KMS-11 (cell line): ENCODE measurements around the gene ETV3.

Source experiments
- H2AFZ ChIP-seq: fragments of 200-600 bp; sonication (generic); 2 replicates; pipeline ENCODE4 v1.6.1; 2016; ENCODE audit warnings: antibody characterized with exemption, mixed run types, low read depth
- H3K27ac ChIP-seq: fragments of 200-600 bp; sonication (generic); 2 replicates; pipeline ENCODE4 v1.6.1; 2016; ENCODE audit warnings: mild to moderate bottlenecking, mixed run types
- H3K27me3 ChIP-seq: fragments of 200-600 bp; sonication (generic); 2 replicates; pipeline ENCODE4 v1.6.1; 2017; ENCODE audit warnings: mild to moderate bottlenecking, low read depth, mixed run types, moderate library complexity; ENCODE audit not compliant: insufficient read depth
- H3K36me3 ChIP-seq: fragments of 200-600 bp; sonication (generic); 2 replicates; pipeline ENCODE4 v1.6.1; 2017; ENCODE audit warnings: mild to moderate bottlenecking, mixed run types; ENCODE audit not compliant: insufficient read depth
- H3K4me1 ChIP-seq: fragments of 200-600 bp; sonication (generic); 2 replicates; pipeline ENCODE4 v1.6.1; 2016; ENCODE audit warnings: mild to moderate bottlenecking, low read depth, mixed run types; ENCODE audit not compliant: poor library complexity, severe bottlenecking
- H3K4me2 ChIP-seq: fragments of 200-600 bp; sonication (generic); 2 replicates; pipeline ENCODE4 v1.7.0; 2016; ENCODE audit warnings: mild to moderate bottlenecking, mixed run types
- H3K4me3 ChIP-seq: fragments of 200-600 bp; sonication (generic); IDR thresholded peaks from 2 replicates; pipeline ENCODE4 v1.6.1; 2017; ENCODE audit warnings: low read depth, low read length, mixed read lengths; ENCODE audit not compliant: insufficient read depth
- H3K79me2 ChIP-seq: fragments of 200-600 bp; sonication (generic); 2 replicates; pipeline ENCODE4 v1.6.1; 2016; ENCODE audit warnings: low read depth, mixed run types; ENCODE audit not compliant: insufficient read depth
- H3K9ac ChIP-seq: fragments of 200-600 bp; sonication (generic); 2 replicates; pipeline ENCODE4 v1.6.1; 2016; ENCODE audit warnings: mild to moderate bottlenecking, mixed run types
- H4K20me1 ChIP-seq: fragments of 200-600 bp; sonication (generic); 2 replicates; pipeline ENCODE4 v1.6.1; 2016; ENCODE audit warnings: mild to moderate bottlenecking, mixed run types; ENCODE audit not compliant: insufficient read depth
- TF ChIP-seq, protein P1 (sequence below): fragments of 200-600 bp; sonication (generic); conservative IDR thresholded peaks from 2 replicates; pipeline ENCODE4 v1.6.1; 2017; ENCODE audit warnings: low read depth, mild to moderate bottlenecking, antibody characterized with exemption, low read length, moderate library complexity, mixed read lengths

ETV3 gene

DNA sequence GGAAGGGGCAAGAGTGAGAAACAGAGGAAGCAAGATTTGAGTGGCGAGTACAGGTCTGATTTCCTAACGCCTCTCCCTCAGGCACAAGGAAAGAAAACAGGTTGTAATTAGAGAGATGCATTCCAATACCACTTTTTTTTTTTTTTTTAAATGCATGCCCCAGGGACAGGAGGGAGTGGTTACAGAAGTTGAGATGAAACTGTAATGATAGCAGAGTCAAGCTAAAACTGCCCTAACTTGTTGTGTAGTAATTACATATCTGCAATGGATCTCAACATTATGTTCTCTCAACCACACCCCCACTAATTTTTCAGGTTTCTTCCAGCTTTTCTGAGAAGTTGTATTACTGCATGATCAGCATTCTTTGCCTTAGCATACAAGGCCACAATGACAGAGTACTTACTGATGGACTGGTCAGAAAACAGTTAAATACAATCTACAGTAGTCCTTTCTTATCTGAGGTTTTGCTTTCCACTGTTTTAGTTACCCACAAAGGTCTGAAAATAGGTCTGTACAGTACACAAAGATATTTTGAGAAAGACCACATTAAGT lies 5.5 kb downstream of the ETV3 start:
- Histone ChIP-seq H3K4me1 (peaks cover 94% of the 10 kb centered on the region), H3K27me3 (no peaks in the 10 kb centered on the region), H3K4me2 (peak overlapping the region; percentile 92), H3K4me3 (no peak overlapping the region), H3K27ac (peak overlapping the region; percentile 51), H3K9ac (peak overlapping the region; percentile 1; the same call in 1 of the 2 replicates), H4K20me1 (no peaks in the 10 kb centered on the region), H3K36me3 (peaks cover 29% of the 10 kb centered on the region; the same call in 1 of the 2 replicates), H3K79me2 (peaks cover 58% of the 10 kb centered on the region), H2AFZ (no peak overlapping the region)
- TF ChIP-seq, protein P1, sequence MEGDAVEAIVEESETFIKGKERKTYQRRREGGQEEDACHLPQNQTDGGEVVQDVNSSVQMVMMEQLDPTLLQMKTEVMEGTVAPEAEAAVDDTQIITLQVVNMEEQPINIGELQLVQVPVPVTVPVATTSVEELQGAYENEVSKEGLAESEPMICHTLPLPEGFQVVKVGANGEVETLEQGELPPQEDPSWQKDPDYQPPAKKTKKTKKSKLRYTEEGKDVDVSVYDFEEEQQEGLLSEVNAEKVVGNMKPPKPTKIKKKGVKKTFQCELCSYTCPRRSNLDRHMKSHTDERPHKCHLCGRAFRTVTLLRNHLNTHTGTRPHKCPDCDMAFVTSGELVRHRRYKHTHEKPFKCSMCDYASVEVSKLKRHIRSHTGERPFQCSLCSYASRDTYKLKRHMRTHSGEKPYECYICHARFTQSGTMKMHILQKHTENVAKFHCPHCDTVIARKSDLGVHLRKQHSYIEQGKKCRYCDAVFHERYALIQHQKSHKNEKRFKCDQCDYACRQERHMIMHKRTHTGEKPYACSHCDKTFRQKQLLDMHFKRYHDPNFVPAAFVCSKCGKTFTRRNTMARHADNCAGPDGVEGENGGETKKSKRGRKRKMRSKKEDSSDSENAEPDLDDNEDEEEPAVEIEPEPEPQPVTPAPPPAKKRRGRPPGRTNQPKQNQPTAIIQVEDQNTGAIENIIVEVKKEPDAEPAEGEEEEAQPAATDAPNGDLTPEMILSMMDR, result no peak

DNA sequence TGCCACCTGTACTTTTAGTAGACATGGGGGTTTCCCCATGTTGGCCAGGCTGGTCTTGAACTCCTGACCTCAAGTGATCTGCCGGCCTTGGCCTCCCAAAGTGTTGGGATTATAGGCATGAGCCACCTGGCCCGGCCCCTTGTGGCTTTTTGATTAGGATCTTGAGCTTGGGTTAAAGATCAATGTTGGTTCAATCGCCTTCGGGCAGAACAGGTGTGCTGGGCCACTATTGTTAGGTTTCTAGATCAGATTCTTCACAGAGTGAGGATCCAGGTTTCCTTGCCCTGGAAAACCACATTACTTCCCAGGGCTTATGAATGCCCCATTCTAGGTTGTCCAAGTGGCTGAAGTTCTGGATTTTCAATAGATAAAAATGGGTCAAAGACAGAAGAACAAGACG lies 6.1 kb downstream of the ETV3 start:
- H2AFZ ChIP-seq, result no peak overlapping the region
- peak overlapping the region; percentile 92 for H3K4me2 ChIP-seq
- peaks cover 29% of the 10 kb centered on the region; the same call in 1 of the 2 replicates for H3K36me3 ChIP-seq
- H4K20me1 ChIP-seq, result no peaks in the 10 kb centered on the region
- H3K27ac ChIP-seq, result peak overlapping the region; percentile 51
- no peak overlapping the region for H3K9ac ChIP-seq
- TF ChIP-seq, protein P1, result no peak
- no peaks in the 10 kb centered on the region for H3K27me3 ChIP-seq
- peaks cover 99% of the 10 kb centered on the region for H3K4me1 ChIP-seq
- H3K4me3 ChIP-seq, result no peak overlapping the region
- peaks cover 52% of the 10 kb centered on the region for H3K79me2 ChIP-seq

DNA sequence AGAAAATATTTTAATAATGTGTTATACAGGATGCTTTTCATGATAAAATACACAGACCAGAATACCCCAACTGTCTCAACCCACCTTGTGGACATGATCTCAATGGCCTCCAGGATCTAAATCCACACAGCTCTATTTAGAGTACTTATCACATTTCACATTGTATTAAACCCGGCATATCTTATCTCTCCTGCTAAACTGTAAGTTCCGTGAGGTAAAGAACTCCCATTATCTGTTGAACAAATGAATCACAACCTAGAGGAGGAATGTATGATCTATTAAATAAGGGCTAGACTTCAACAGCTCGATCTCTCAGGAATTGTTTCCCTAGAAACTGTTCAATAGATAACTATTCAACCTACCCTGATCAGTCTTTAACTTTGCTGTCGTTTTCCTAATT lies 6.9 kb downstream of the ETV3 start:
- peak overlapping the region; percentile 92 for H3K4me2 ChIP-seq
- H3K4me1 ChIP-seq, result peaks cover 94% of the 10 kb centered on the region
- no peak overlapping the region for H3K9ac ChIP-seq
- TF ChIP-seq, protein P1, result no peak
- peak overlapping the region; percentile 51; the same call in 1 of the 2 replicates for H3K27ac ChIP-seq
- H3K4me3 ChIP-seq, result no peak overlapping the region
- H2AFZ ChIP-seq, result no peak overlapping the region
- peaks cover 44% of the 10 kb centered on the region for H3K79me2 ChIP-seq
- peaks cover 29% of the 10 kb centered on the region; the same call in 1 of the 2 replicates for H3K36me3 ChIP-seq
- no peaks in the 10 kb centered on the region for H3K27me3 ChIP-seq
- no peaks in the 10 kb centered on the region for H4K20me1 ChIP-seq

DNA sequence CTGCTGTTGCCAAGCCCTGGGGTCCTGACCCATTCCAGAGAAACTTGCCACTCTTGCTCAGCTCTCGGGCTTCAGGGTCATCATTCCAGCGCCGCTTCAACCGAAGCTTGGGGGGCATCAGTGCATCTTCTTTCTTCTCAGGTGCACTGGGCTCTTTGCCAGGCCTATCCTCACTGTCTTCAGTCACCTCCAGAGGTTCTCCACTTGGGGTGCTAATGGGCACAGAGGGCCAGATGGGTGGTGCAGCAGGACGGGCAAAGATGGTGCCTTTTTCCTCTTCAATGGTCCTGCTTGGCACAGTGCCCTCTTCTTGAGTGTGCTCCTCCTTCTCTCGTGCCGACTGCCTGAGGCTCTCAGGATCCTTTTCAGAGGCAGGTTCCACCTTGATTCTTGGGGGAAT lies 13.3 kb downstream of the ETV3 start:
- H2AFZ ChIP-seq, result no peak overlapping the region
- H3K79me2 ChIP-seq, result no peaks in the 10 kb centered on the region; the same call in 1 of the 2 replicates
- H3K9ac ChIP-seq, result no peak overlapping the region
- TF ChIP-seq, protein P1, result peak; percentile 47
- no peaks in the 10 kb centered on the region for H4K20me1 ChIP-seq
- no peak overlapping the region for H3K27ac ChIP-seq
- no peaks in the 10 kb centered on the region for H3K27me3 ChIP-seq
- peaks cover 30% of the 10 kb centered on the region for H3K4me1 ChIP-seq
- H3K36me3 ChIP-seq, result no peaks in the 10 kb centered on the region; the same call in 1 of the 2 replicates
- H3K4me2 ChIP-seq, result no peak overlapping the region
- no peak overlapping the region for H3K4me3 ChIP-seq
